K562 (cell line): Measurements from ENCODE around the gene CD93. TPM values are rescaled to one million over a fixed set of nuclear protein-coding genes. Genes with fewer than 3 reads are reported as not detected.

ENCODE experiments used
- BCLAF1 ChIP-seq, 2 experiments: fragments of 450-650 bp in 1 of 2; IDR thresholded peaks; 2 replicates each; pipeline ENCODE4 v1.6.1; 2011 to 2017; ENCODE audit warnings: low read depth in 2 of 2, antibody characterized with exemption in 1 of 2, borderline replicate concordance in 1 of 2, low read length in 1 of 2, mild to moderate bottlenecking in 1 of 2, mixed read lengths in 1 of 2; ENCODE audit not compliant: control insufficient read depth in 1 of 2
- CC2D1A ChIP-seq: fragments of 450-650 bp; IDR thresholded peaks from 2 replicates; pipeline ENCODE4 v1.6.1; 2017; ENCODE audit warnings: mild to moderate bottlenecking
- CXXC5 ChIP-seq: fragments of 250-450 bp; sonication (Bioruptor Pico); IDR thresholded peaks from 2 replicates; pipeline ENCODE4 v1.8.0; 2022; ENCODE audit warnings: inconsistent platforms, mild to moderate bottlenecking, moderate library complexity
- E4F1 ChIP-seq: fragments of 250-450 bp; sonication (Bioruptor Pico); IDR thresholded peaks from 2 replicates; pipeline ENCODE4 v1.5.0; 2021; ENCODE audit warnings: mild to moderate bottlenecking, borderline replicate concordance
- ELF1 ChIP-seq: fragments of 200-800 bp; sonication (Bioruptor generic); IDR thresholded peaks from 2 replicates; pipeline ENCODE4 v1.6.1; 2016; ENCODE audit warnings: missing genetic modification characterization, missing compliant biosample characterization
- GABPB2 ChIP-seq: fragments of 250-450 bp; sonication (Bioruptor Pico); conservative IDR thresholded peaks from 2 replicates; pipeline ENCODE4 v1.5.1; 2021; ENCODE audit warnings: mild to moderate bottlenecking
- GATAD2A ChIP-seq: fragments of 450-650 bp; IDR thresholded peaks from 2 replicates; pipeline ENCODE4 v1.6.1; 2017
- GTF2F1 ChIP-seq: IDR thresholded peaks from 2 replicates; pipeline ENCODE4 v1.6.1; 2011; ENCODE audit warnings: low read depth, low read length, improper control_type of control experiment
- HSF4 ChIP-seq: fragments of 250-450 bp; sonication (Bioruptor Pico); IDR thresholded peaks from 2 replicates; pipeline ENCODE4 v2.1.2; 2022; ENCODE audit warnings: mild to moderate bottlenecking, moderate library complexity, borderline replicate concordance
- NR2C1 ChIP-seq, 2 experiments: fragments of 450-650 bp; IDR thresholded peaks; 2 replicates each; pipeline ENCODE4 v1.6.1; 2017; ENCODE audit warnings: mild to moderate bottlenecking in 2 of 2, antibody characterized with exemption in 1 of 2, inconsistent platforms in 1 of 2, missing compliant biosample characterization in 1 of 2, missing genetic modification characterization in 1 of 2
- PATZ1 ChIP-seq: fragments of 250-450 bp; sonication (Bioruptor Pico); IDR thresholded peaks from 2 replicates; pipeline ENCODE4 v1.5.0; 2020; ENCODE audit warnings: mild to moderate bottlenecking, borderline replicate concordance
- POLR2A ChIP-seq: fragments of 450-650 bp; conservative IDR thresholded peaks from 2 replicates; pipeline ENCODE4 v1.6.1; 2016
- RBM34 ChIP-seq: fragments of 200-400 bp; formaldehyde crosslinking; IDR thresholded peaks from 2 replicates; pipeline ENCODE4 v1.6.1; 2018; ENCODE audit warnings: low read length, borderline replicate concordance; ENCODE audit not compliant: insufficient read depth
- ZNF311 ChIP-seq: fragments of 250-450 bp; sonication (Bioruptor Pico); IDR thresholded peaks from 2 replicates; pipeline ENCODE4 v1.4.0; 2020; ENCODE audit warnings: mild to moderate bottlenecking, moderate library complexity
- ZNF561 ChIP-seq: fragments of 450-650 bp; formaldehyde crosslinking; conservative IDR thresholded peaks from 2 replicates; pipeline ENCODE4 v1.4.0; 2020; ENCODE audit warnings: mild to moderate bottlenecking, moderate library complexity
- ZNF707 ChIP-seq: fragments of 250-450 bp; sonication (Bioruptor Pico); conservative IDR thresholded peaks from 2 replicates; pipeline ENCODE4 v1.8.0; 2022; ENCODE audit warnings: inconsistent platforms, mild to moderate bottlenecking, moderate library complexity
- ZNF717 ChIP-seq: fragments of 250-450 bp; sonication (Bioruptor Pico); IDR thresholded peaks from 2 replicates; pipeline ENCODE4 v1.5.0; 2021
- ZNF766 ChIP-seq: fragments of 200-800 bp; sonication (Bioruptor generic); conservative IDR thresholded peaks from 2 replicates; pipeline ENCODE4 v1.6.1; 2016; ENCODE audit warnings: missing genetic modification characterization, missing compliant biosample characterization
- ZSCAN29 ChIP-seq: fragments of 450-650 bp; IDR thresholded peaks from 2 replicates; pipeline ENCODE4 v1.6.1; 2017
- polyA plus RNA-seq, 8 experiments: library from polyadenylated mRNA; depleted of rRNA in 4 of 8; stranded (reverse) in 5 of 8; unstranded in 3 of 8; fragments of >200 nt; fragmentation: Nextera tagmentation in 2 of 8; fragmentation: Illumina TruSeq in 1 of 8; extraction: Ambion mirVana in 2 of 8; extraction: Trizol in 1 of 8; gene quantifications; 2 replicates each; pipeline versions ENCODE4 v1.2.1 to v1.2.3, GENCODE V29; 2011 to 2014; ENCODE audit warnings: inconsistent platforms in 1 of 8, missing spikeins in 1 of 8
- total RNA-seq, 7 experiments: library from RNA; depleted of rRNA in 6 of 7; stranded (reverse); fragments of >200 nt in 6 of 7; fragmentation: Illumina TruSeq in 2 of 7; extraction: Trizol in 2 of 7; gene quantifications; 2 replicates each; pipeline versions ENCODE4 v1.2.1 to v1.2.3, GENCODE V29; 2011 to 2021; ENCODE audit warnings: low replicate concordance in 1 of 7

The CD93 gene
- total and polyA plus RNA-seq, 9 of the 15 experiments (the other 6 are each of a cell fraction or from before 2014, with no cell fraction given) = 0.03 to 0.20 (median 0.05) TPM

GRCh38 chr20:23050847-23051627 is 35.1 kb downstream of the CD93 start (continued):
- TF ChIP-seq ELF1 (tag) (peak; percentile 33; the same call in 1 of the 2 replicates), ZNF717 (CRISPR knock-in tag) (no peak), ZNF311 (CRISPR knock-in tag) (no peak), ZNF707 (CRISPR knock-in tag) (no peak), PATZ1 (no peak), CXXC5 (CRISPR knock-in tag) (peak; percentile 74), POLR2A (peak; percentile 72), NR2C1 (IDR thresholded peaks at IDR 0.05) (no peak), NR2C1 (tag; IDR thresholded peaks at IDR 0.05) (0 out of 2 replicates have a peak, but pooled peaks have one; percentile 35), ZNF766 (CRISPR knock-in tag) (no peak; the same call in 1 of the 2 replicates), RBM34 (no peak), BCLAF1 (IDR thresholded peaks at IDR 0.05; ENCODE audit: borderline replicate concordance in 1 of 2, control insufficient read depth in 1 of 2, low read depth in 2 of 2, low read length in 1 of 2) (no peak), HSF4 (no peak), E4F1 (CRISPR knock-in tag) (no peak), GABPB2 (no peak), GTF2F1 (no peak), ZNF561 (CRISPR knock-in tag) (no peak), ZSCAN29 (no peak), CC2D1A (no peak), GATAD2A (no peak)
